Thymus (tissue), 11 donors: ENCODE data around the gene SMIM36. TPM values are rescaled to one million over a fixed set of nuclear protein-coding genes. Genes with fewer than 3 reads are reported as not detected.
"Not testable (repeated sequence)": the region's sequence is repeated elsewhere in the genome, so short reads cannot be mapped to it uniquely, and the experiment has no call there.

ENCODE experiments used
- DNase-seq, 9 donors: peaks; one replicate each; pipeline ENCODE4 v3.0.0-alpha.2; 2013; ENCODE audit warnings: low spot score in 9 of 9, low read depth in 6 of 9, missing footprints in 1 of 9
- H3K27ac ChIP-seq, 2 donors: one replicate each; pipeline ENCODE4 v1.5.1; 2013; ENCODE audit warnings: control low read depth in 1 of 2, low read depth in 1 of 2, low read length in 1 of 2, mild to moderate bottlenecking in 1 of 2, moderate library complexity in 1 of 2
- H3K27me3 ChIP-seq, 2 donors: one replicate each; pipeline ENCODE4 v1.5.1; 2013; ENCODE audit warnings: low read length in 1 of 2; ENCODE audit not compliant: control insufficient read depth in 2 of 2, insufficient read depth in 1 of 2
- H3K36me3 ChIP-seq, 2 donors: one replicate each; pipeline ENCODE4 v1.5.1; 2013; ENCODE audit warnings: low read length in 1 of 2, mild to moderate bottlenecking in 1 of 2, moderate library complexity in 1 of 2; ENCODE audit not compliant: control insufficient read depth in 2 of 2, insufficient read depth in 2 of 2
- H3K4me1 ChIP-seq, 2 donors: one replicate each; pipeline ENCODE4 v1.5.1; 2013; ENCODE audit warnings: low read length in 2 of 2; ENCODE audit not compliant: control insufficient read depth in 2 of 2, insufficient read depth in 2 of 2
- H3K4me3 ChIP-seq, 2 donors: one replicate each; pipeline ENCODE4 v1.5.1; 2013; ENCODE audit warnings: low read length in 2 of 2, control low read depth in 1 of 2, mild to moderate bottlenecking in 1 of 2
- H3K9me3 ChIP-seq, 2 donors: one replicate each; pipeline ENCODE4 v1.5.1; 2013; ENCODE audit warnings: low read length in 1 of 2, mild to moderate bottlenecking in 1 of 2; ENCODE audit not compliant: control insufficient read depth in 2 of 2, insufficient read depth in 1 of 2
- WGBS: extraction: QIAGEN DNeasy Blood & Tissue Kit; methylation state at CpG from one replicate; pipeline ENCODE4 v1.1.7; 2013; 5-methylcytosine and 5-hydroxymethylcytosine counted together
- polyA plus RNA-seq: library from polyadenylated mRNA; stranded (reverse); fragments of 200-250 nt; gene quantifications from one replicate; pipeline ENCODE4 v1.2.3, GENCODE V29; 2013
- total RNA-seq: library from RNA; stranded (reverse); fragments of 120-200 nt; gene quantifications from one replicate; pipeline ENCODE4 v1.2.4, GENCODE V29; 2013
- donor health status: healthy.

The SMIM36 gene
- total and polyA plus RNA-seq, 2 donors: not detected

GRCh38 chr17:55404197-55404596 lies 107.1 kb downstream of the SMIM36 start:
- over 99% methylated on average over 5 of the region's 5 CpGs for WGBS
- not testable (repeated sequence) for H3K4me1 ChIP-seq, H3K27me3 ChIP-seq, H3K9me3 ChIP-seq, H3K4me3 ChIP-seq, H3K27ac ChIP-seq, DNase-seq
- H3K36me3 ChIP-seq: peaks cover 9 to 18% of the 10 kb centered on the region in 2 donors

- WGBS: 96% methylated on average over 4 of the region's 4 CpGs
- no peaks in the 10 kb centered on the region for H3K4me1 ChIP-seq
- no peak overlapping the region for H3K27ac ChIP-seq
- H3K27me3 ChIP-seq: no peaks in the 10 kb centered on the region
- no peaks in the 10 kb centered on the region for H3K9me3 ChIP-seq
- H3K4me3 ChIP-seq: no peak overlapping the region
- DNase-seq: no peak
- peaks cover 14 to 17% of the 10 kb centered on the region in 2 donors for H3K36me3 ChIP-seq
Measured at GRCh38 chr17:55402374-55402773, 108.9 kb downstream of the SMIM36 start.

Other genes with a start within 250 kb of the SMIM36 start
- gene HLF, start 246.5 kb downstream of the SMIM36 start, total RNA-seq: 0.57 TPM
- 1.8 TPM for gene HLF, start 246.5 kb downstream of the SMIM36 start, polyA plus RNA-seq
- gene MMD, start 89.6 kb downstream of the SMIM36 start, total RNA-seq: 9.1 TPM
- gene MMD, start 89.6 kb downstream of the SMIM36 start, polyA plus RNA-seq: 17.0 TPM
- gene TMEM100, start 211.4 kb upstream of the SMIM36 start, total RNA-seq: 1.8 TPM
- gene TMEM100, start 211.4 kb upstream of the SMIM36 start, polyA plus RNA-seq: 6.0 TPM
- gene PCTP, start 239.6 kb upstream of the SMIM36 start, total RNA-seq: 8.1 TPM
- 18.9 TPM for gene PCTP, start 239.6 kb upstream of the SMIM36 start, polyA plus RNA-seq